Panc1 (cell line): ENCODE data around the gene MSLN. TPM values are rescaled to one million over a fixed set of nuclear protein-coding genes. Genes with fewer than 3 reads are reported as not detected.

Experiments
- ATAC-seq: fragments of 200-7000 bp; cut with Tn5 transposase; 2 replicates; pipeline ENCODE4 v1.9.1; 2020; ENCODE audit warnings: mild to moderate bottlenecking, moderate library complexity
- BruUV-seq: library from RNA; stranded (reverse); fragments of 400-500 nt; replicated peaks from 2 replicates; lab custom pipeline; 2021; lab: Mats Ljungman, UMichigan
- CTCF ChIA-PET: fragments of 300-600 bp; sonication (Branson Sonifier 250); formaldehyde crosslinking; loops from one replicate; lab custom pipeline; 2022; ENCODE audit warnings: antibody characterized with exemption; lab: Charles Lee
- POLR2A ChIA-PET: fragments of 300-600 bp; sonication (Branson Sonifier 250); formaldehyde crosslinking; loops from one replicate; lab custom pipeline; 2022; ENCODE audit warnings: antibody characterized with exemption; lab: Charles Lee
- DNase-seq: peaks from one replicate; pipeline ENCODE4 v3.0.0-alpha.2; 2010; ENCODE audit warnings: low read depth, low spot score
- H3K27ac ChIP-seq: 2 replicates; pipeline ENCODE4 v1.5.1; 2011; ENCODE audit warnings: mild to moderate bottlenecking, low read length, inconsistent platforms
- H3K27me3 ChIP-seq: fragments of 200-500 bp; sonication (Bioruptor generic); 2 replicates; pipeline ENCODE4 v1.6.0; 2014; ENCODE audit warnings: low read length, inconsistent platforms; ENCODE audit not compliant: control insufficient read depth, insufficient read depth
- H3K36me3 ChIP-seq: fragments of 200-500 bp; sonication (Bioruptor generic); 2 replicates; pipeline ENCODE4 v1.5.1; 2014; ENCODE audit warnings: inconsistent platforms, mild to moderate bottlenecking, low read length, moderate library complexity; ENCODE audit not compliant: control insufficient read depth, insufficient read depth
- H3K4me1 ChIP-seq: 2 replicates; pipeline ENCODE4 v1.5.1; 2011; ENCODE audit warnings: inconsistent platforms, mild to moderate bottlenecking, low read length, moderate library complexity; ENCODE audit not compliant: control insufficient read depth, insufficient read depth
- H3K4me3 ChIP-seq, 2 experiments: 2 replicates each; pipeline ENCODE4 v1.5.1; 2011 to 2012; ENCODE audit warnings: low read depth in 2 of 2, low read length in 2 of 2, mild to moderate bottlenecking in 2 of 2, inconsistent platforms in 1 of 2, moderate library complexity in 1 of 2
- H3K9me3 ChIP-seq: fragments of 200-500 bp; sonication (Bioruptor generic); 2 replicates; pipeline ENCODE4 v1.5.1; 2014; ENCODE audit warnings: low read depth, mild to moderate bottlenecking, inconsistent platforms, low read length, moderate library complexity; ENCODE audit not compliant: control insufficient read depth, insufficient read depth
- CTCF ChIP-seq: fragments of 450-650 bp; IDR thresholded peaks from 2 replicates; pipeline ENCODE4 v1.5.1; 2017; ENCODE audit warnings: mild to moderate bottlenecking
- POLR2AphosphoS5 ChIP-seq: IDR thresholded peaks from 2 replicates; pipeline ENCODE4 v1.6.1; 2012; ENCODE audit warnings: mild to moderate bottlenecking, low read depth, low read length, moderate library complexity
- REST ChIP-seq, 2 experiments: IDR thresholded peaks; 2 replicates each; pipeline ENCODE4 v1.6.1; 2011 to 2012; ENCODE audit warnings: low read depth in 2 of 2, control low read depth in 1 of 2, low read length in 1 of 2, mild to moderate bottlenecking in 1 of 2, moderate library complexity in 1 of 2; ENCODE audit not compliant: insufficient read depth in 1 of 2
- SIN3A ChIP-seq: IDR thresholded peaks from 2 replicates; pipeline ENCODE4 v1.6.1; 2012; ENCODE audit warnings: low read depth, mild to moderate bottlenecking, low read length, moderate library complexity, borderline replicate concordance; ENCODE audit not compliant: insufficient read depth
- TCF7L2 ChIP-seq: IDR thresholded peaks from 2 replicates; pipeline ENCODE4 v1.6.1; 2011; ENCODE audit warnings: mild to moderate bottlenecking, low read depth, low read length, inconsistent platforms
- in situ Hi-C: cut with HindIII; loops from 2 replicates; pipeline ENCODE4 v1.10.0; 2016; ENCODE audit warnings: low sequenced_read_pairs, low pct_unique_long_range_greater_than_20kb
- intact Hi-C: fragments of 100-400 bp; cut with micrococcal nuclease; formaldehyde crosslinking; loops from one replicate; pipeline ENCODE4 v1.10.0; 2022; ENCODE audit not compliant: unreplicated experiment
- total RNA-seq: library from RNA; stranded (reverse); gene quantifications from one replicate; pipeline ENCODE4 v1.2.1, GENCODE V29; 2021; ENCODE audit not compliant: unreplicated experiment

MSLN gene
- total RNA-seq, 1 experiment from 2014 or later: 1.1 TPM

GRCh38 chr16:724188-725040 is 36.1 kb upstream of the MSLN start:
- Histone ChIP-seq H3K4me3 (no peak overlapping the region), H3K36me3 (no peaks in the 10 kb centered on the region; the same call in 1 of the 2 replicates), H3K4me1 (peaks cover 18% of the 10 kb centered on the region), H3K27me3 (no peaks in the 10 kb centered on the region), H3K27ac (peak overlapping the region; percentile 17; the same call in 1 of the 2 replicates), H3K9me3 (no peaks in the 10 kb centered on the region)
- no TSS peak for BruUV-seq
- intact Hi-C loops: no loop called here
- ChIA-PET CTCF (interaction anchor here (0.5 to 2.1 kb wide), 3 partner anchors 12 to 426 kb away, joined by 6 to 10 read pairs (median 7); no protein-coding TSS in a partner anchor), POLR2A (interaction anchor here (0.5 to 0.8 kb wide), 3 partner anchors 11 to 84 kb away, joined by 3 to 4 read pairs (median 3); no protein-coding TSS in a partner anchor)
- ATAC-seq (no peak), DNase-seq (no peak)
- TF ChIP-seq REST (IDR thresholded peaks at IDR 0.05; ENCODE audit: insufficient read depth in 1 of 2, low read depth in 2 of 2, low read length in 1 of 2): no peak
- in situ Hi-C loops: no loop called here

- no peak overlapping the region for H3K4me3 ChIP-seq
- peak overlapping the region; percentile 17; the same call in 1 of the 2 replicates for H3K27ac ChIP-seq
- BruUV-seq: no TSS peak
- H3K27me3 ChIP-seq: no peaks in the 10 kb centered on the region
- ChIA-PET POLR2A (interaction anchor here (0.7 kb wide), 1 partner anchor 83 kb away, joined by 3 read pairs; no protein-coding TSS in a partner anchor), CTCF (interaction anchor here (0.6 to 2.1 kb wide), 2 partner anchors 12 to 425 kb away, joined by 7 to 10 read pairs; no protein-coding TSS in a partner anchor)
- H3K4me1 ChIP-seq: peaks cover 16% of the 10 kb centered on the region
- no peak for DNase-seq
- H3K9me3 ChIP-seq: no peaks in the 10 kb centered on the region
- in situ Hi-C loops: no loop called here
- no peak for TF ChIP-seq CTCF
- no peak for TF ChIP-seq REST (IDR thresholded peaks at IDR 0.05; ENCODE audit: insufficient read depth in 1 of 2, low read depth in 2 of 2, low read length in 1 of 2)
- TF ChIP-seq SIN3A: no peak
- no peak for TF ChIP-seq TCF7L2
- no peak for TF ChIP-seq POLR2AphosphoS5
- intact Hi-C loops: no loop called here
- no peak for ATAC-seq
- no peaks in the 10 kb centered on the region; the same call in 1 of the 2 replicates for H3K36me3 ChIP-seq
Measured at GRCh38 chr16:725041-725376, 35.5 kb upstream of the MSLN start.
